ENCODE data around the gene USP6NL.

USP6NL gene

DNA sequence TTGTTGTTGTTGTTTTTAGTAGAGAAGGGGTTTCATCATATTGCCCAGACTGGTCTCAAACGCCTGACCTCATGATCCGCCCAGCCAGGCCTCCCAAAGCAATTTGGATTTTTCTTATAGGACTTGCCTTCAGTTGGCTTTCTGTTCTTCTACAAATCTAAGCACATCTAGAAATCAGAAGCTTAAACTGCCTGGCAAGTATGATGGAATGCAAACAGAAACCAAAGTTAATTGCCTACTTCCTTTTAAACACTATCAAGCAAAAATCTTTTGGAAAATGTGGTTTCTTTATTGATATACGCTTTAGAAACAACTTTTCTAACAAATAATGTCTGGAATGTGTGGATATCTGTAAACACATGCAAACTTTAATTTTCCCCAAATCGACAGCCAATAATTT is 64.9 kb downstream of the USP6NL start:
- DNase-seq = no peak

- DNase-seq = no peak
Measured at GRCh38 chr10:11541296-11541695, 70.2 kb downstream of the USP6NL start.

GRCh38 chr10:11539191-11539868 is 72.1 kb downstream of the USP6NL start:
- no peak for DNase-seq

GRCh38 chr10:11538834-11539190 is 72.6 kb downstream of the USP6NL start:
- DNase-seq = no peak

- DNase-seq = no peak
Measured at GRCh38 chr10:11536228-11536627, 75.2 kb downstream of the USP6NL start.

DNA sequence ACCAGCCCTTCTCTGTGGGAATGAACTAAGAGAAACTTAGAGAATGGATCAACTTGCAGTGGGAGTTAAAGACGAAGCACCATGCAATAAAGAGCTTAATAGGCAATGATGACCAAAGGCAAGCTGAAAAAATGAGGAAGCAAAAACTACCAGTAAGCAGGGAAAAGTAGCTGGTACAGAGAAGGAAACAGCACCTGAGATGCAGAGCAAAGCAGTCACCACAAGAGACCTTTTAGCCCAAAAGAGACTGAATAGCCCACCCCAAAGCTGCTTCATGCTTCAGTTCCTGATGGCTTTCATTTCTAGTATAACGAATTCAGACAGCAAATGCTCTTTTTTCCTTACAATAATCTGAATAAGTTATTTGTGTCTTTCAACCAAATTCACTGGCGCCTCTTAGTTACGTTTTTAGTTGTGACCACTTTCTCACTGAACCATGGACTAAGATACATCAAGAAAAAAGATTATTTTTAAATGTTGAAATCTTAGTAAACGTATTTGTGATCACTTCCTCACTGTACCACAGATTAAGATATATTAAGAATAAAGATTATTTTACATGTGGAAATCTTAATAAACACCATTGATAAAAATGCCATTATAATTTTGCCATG is 76.0 kb downstream of the USP6NL start:
- DNase-seq = no peak

DNA sequence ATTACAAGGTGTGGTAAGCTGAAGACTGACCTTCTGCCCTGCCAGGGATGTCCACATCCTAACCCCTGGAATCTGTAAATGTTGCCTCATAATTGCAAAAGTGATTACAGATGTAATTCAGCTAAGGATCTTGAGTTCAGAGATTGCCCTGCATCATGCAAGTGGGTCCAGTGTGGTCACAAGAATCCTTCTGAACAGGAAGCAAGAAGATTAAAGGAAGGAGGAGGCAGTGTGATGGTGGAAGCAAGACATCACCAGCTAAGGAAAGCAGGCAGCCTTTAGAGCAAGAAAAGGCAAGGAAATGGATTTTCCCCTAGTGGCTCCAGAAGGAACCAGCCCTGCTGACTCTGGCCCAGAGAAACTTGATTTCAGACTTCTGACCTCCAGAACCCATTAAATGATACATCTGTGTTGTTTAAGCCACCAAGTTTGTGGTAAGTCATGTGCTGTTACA is 78.1 kb downstream of the USP6NL start:
- DNase-seq = no peak

- no peak for DNase-seq
Measured at GRCh38 chr10:11532306-11532705, 79.1 kb downstream of the USP6NL start.

DNA sequence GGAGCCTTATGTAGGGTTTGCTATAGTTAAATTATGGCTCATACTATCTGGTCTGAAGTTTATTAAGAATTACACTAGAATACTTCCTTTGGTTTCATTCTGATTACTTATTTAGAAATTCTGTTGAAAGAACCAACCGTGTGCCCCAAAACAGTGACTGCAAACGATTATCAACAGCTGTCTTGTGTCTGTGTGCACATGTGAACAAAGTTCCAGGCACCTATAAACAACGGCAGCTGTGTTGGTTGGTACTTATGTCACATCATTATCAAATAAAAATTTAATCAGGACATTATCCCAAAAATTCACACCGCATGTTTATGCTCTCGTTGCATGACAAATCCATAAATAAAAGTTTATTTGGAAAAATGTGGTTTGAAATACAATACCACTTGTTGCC is 80.6 kb downstream of the USP6NL start:
- no peak for DNase-seq

GRCh38 chr10:11529276-11529903 is 82.1 kb downstream of the USP6NL start:
- no peak for DNase-seq

DNA sequence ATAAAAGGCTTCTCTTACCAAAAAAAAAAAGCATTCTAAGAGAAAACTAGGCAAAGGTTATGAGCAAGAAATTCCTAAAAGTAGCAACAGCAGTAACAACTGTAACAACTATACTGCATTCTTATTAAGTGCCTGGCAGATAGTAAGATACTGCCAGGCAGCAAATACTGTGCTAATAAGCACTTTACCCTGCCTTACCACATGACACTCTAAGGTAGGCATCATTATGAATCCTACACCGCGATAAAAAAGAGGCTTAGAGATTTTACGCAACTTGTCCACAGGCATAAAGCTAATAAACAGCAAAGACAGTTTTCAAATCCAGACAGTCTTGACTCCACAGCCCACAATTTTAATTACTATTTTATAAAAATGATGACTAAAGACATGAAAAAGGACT is 83.2 kb downstream of the USP6NL start:
- no peak for DNase-seq

DNA sequence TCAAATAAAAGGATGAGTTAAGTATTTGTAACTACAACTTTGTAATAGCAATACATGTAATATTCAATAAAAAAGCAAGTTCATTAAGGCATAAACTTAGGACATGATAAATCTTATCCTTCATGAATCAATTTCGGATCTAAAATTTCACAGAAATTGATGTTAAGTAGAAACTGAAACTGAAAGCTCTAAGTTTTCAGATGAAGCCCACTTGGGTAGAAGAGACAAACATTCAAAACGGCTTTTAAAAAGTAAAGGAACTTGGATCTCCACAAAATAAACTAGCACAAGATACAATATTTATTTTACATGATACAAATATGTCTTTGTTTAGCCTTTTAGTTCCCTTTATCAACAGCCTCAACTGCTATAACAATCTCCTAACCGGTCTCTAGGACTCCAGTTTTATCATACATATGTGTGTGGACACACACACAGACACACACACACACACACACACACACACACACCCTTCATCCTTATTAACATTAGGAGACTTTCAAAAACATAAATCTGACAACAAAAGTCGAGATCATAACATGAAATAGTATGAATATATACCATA is 83.7 kb downstream of the USP6NL start:
- no peak for DNase-seq

DNA sequence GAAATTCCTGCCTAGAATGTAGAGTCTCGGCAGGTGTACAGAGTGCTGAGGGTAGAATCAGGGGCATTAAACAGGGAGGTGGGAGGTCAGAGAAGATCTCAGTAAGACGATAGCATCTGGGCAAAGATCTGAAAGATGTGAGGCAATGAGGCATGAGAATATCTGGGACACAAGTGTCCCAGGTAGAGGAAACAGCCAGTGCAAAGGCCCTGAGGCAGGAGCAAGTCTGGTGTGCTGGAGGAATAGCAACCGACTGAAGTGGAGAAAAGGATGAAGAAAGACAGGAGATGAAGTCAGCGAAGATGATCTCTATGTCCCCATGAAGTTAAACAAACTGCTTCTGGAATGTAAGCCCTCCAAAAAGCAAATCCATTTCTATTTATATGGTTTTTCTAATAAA is 84.4 kb downstream of the USP6NL start:
- DNase-seq = no peak

GRCh38 chr10:11525503-11525902 is 85.9 kb downstream of the USP6NL start:
- no peak for DNase-seq

- no peak for DNase-seq
Measured at GRCh38 chr10:11522821-11523245, 88.6 kb downstream of the USP6NL start.

DNA sequence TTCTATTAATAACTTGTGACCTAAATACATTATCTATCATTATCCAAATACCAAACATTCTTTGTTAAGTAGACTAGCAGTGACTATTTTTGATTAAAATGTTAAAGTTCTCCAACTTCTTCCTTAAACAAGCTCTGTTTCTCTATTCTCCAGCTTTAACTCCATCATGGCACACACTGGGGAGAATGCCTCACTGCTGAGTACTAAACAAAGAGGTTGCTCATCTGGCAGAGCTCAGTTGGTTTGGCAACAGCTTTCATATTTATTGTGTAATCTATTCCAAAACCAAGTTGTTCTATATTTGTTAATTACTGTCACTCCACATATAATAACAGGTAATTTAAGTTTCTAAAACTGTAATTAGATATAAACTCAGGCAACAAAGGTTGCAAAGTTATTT is 89.6 kb downstream of the USP6NL start:
- DNase-seq = no peak

DNA sequence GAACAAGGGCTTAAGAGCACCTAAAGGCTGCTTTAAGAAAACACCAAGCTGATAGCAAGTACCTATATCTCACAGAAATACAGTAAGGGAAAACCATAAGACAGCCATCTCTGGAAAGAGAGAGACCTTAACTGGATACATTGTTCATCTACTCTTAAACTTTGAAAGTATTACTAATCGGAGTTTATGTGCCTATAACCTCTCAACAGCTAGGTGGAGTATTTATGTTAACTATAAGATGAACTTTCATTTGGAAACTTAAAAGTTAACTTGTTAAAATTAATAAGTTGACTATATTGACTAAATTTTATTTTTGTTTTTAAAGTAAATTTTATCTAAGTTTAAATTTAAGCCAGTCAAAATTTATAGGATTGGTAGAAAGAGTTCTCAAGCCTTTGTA is 90.6 kb downstream of the USP6NL start:
- no peak for DNase-seq

DNA sequence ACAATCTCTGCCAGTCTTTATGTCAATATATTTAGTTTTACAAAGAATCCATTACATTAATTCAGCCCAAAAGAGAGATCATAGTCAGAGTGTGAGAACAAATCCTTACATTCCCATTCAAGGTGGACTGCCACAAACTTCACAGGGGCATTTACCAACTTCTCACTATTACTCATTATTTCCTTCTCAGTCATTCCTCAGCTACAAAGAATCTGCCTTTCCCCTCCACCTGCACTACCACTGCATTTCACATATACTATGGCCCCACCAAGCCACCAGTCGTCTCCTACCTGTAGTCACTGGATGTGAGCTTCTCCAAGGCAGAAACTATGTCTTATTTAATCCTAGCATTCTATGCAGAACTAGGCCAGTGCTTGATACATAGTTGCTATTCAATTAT is 94.3 kb downstream of the USP6NL start:
- DNase-seq = no peak

GRCh38 chr10:11516431-11516746 is 95.1 kb downstream of the USP6NL start:
- DNase-seq = no peak

GRCh38 chr10:11515596-11516430 is 95.6 kb downstream of the USP6NL start:
- DNase-seq = no peak

GRCh38 chr10:11513727-11514126 is 97.7 kb downstream of the USP6NL start:
- DNase-seq = no peak

DNA sequence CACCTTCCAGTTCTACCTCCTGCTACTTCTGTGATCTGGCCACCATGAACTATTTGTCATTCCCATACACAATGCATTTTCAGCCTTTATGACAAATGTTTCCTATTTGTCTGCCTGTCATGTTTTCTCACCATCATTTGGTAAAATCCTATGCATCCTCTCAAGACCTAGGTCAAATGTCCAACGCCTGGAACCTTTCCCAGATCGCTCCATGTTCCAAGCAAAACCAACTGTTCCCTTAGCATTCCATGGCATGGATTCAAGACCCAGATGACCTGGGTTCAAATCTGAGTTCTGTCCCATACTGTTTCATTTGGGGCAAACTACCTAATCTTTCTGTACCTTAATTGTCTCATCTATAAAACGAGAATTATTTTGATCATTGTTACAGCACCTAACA is 98.9 kb downstream of the USP6NL start:
- no peak for DNase-seq

DNA sequence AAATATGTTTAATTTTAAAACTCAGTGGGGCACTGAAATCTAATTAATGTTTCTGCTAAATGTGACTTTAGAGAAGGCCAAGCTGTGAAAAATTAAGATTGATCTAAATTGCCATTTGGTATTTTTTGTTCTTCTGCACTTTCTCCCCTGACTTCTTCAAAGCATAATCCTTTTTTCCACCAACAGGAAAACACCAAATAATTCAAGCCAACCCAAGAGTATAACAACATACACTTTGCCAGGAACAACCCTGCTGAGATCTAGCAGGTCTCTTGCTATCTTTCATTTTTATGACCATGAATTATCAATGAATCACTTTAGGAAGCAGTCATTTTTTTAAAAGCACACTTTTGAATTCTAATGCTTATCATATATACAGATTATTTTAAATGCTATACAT is 100.1 kb downstream of the USP6NL start:
- no peak for DNase-seq

All from NCI-H2227 treated with DMSO at 0.1 percent for 48 hours (cell line).